GM23248 (cell line): ENCODE results near the gene INHBC.

Experiments used
- EZH2 ChIP-seq: fragments of 200-600 bp; sonication (generic); IDR thresholded peaks from 2 replicates; pipeline ENCODE4 v1.6.1; 2018; ENCODE audit warnings: antibody characterized with exemption, mild to moderate bottlenecking; ENCODE audit not compliant: insufficient read depth, poor library complexity, severe bottlenecking
- EZH2phosphoT487 ChIP-seq: fragments of 200-600 bp; sonication (generic); IDR thresholded peaks from 2 replicates; pipeline ENCODE4 v1.6.1; 2018; ENCODE audit warnings: antibody characterized with exemption, moderate library complexity, mild to moderate bottlenecking, low read depth; ENCODE audit not compliant: insufficient read depth

DNA sequence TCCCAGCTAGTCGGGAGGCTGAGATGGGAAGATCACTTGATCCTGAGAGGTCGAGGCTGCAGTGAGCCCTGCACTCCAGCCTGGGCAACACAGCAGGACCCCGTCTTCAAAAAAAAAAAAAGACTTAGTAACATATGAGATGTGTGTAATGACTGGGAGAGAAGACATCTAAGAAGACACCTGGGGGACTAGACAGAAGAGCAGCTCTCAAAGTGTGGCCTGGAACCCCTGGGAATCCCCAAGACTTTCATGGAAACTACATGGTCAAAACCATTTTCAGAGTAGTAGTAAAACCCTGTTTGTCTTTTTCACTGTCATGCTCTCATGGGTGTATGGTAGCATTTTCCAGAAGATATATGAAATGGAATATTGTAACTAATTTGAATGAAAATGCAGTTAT is 49.0 kb upstream of the INHBC start:
- TF ChIP-seq EZH2 (no peak), EZH2phosphoT487 (no peak)
